NCI-H2029 (cell line): ENCODE results near the gene CSTB.

ENCODE experiments used
- DNase-seq: peaks from one replicate; lab custom pipeline; 2025; lab: John Stamatoyannopoulos, UW

Gene CSTB

GRCh38 chr21:43767498-43767983 lies 8.6 kb downstream of the CSTB start:
- DNase-seq = no peak

GRCh38 chr21:43766734-43767497 lies 9.2 kb downstream of the CSTB start:
- no peak for DNase-seq

- DNase-seq = no peak
Observed at GRCh38 chr21:43764576-43765495, 11.3 kb downstream of the CSTB start.

- no peak for DNase-seq
Observed at GRCh38 chr21:43763901-43764523, 12.1 kb downstream of the CSTB start.

- DNase-seq = peak; percentile 57
Observed at GRCh38 chr21:43762303-43763128, 13.6 kb downstream of the CSTB start.

GRCh38 chr21:43761886-43762285 lies 14.2 kb downstream of the CSTB start:
- DNase-seq = no peak

GRCh38 chr21:43760391-43760958 lies 15.6 kb downstream of the CSTB start:
- DNase-seq = no peak

- DNase-seq = no peak
Observed at GRCh38 chr21:43759651-43760050, 16.5 kb downstream of the CSTB start.

- DNase-seq = no peak
Observed at GRCh38 chr21:43758811-43759210, 17.3 kb downstream of the CSTB start.

GRCh38 chr21:43758111-43758641 lies 17.9 kb downstream of the CSTB start:
- DNase-seq = no peak

GRCh38 chr21:43757601-43758000 lies 18.5 kb downstream of the CSTB start:
- no peak for DNase-seq

- DNase-seq = no peak
Observed at GRCh38 chr21:43755820-43756594, 20.1 kb downstream of the CSTB start.

GRCh38 chr21:43754948-43755781 lies 20.9 kb downstream of the CSTB start:
- no peak for DNase-seq

- DNase-seq = no peak
Observed at GRCh38 chr21:43753439-43753799, 22.7 kb downstream of the CSTB start.

- no peak for DNase-seq
Observed at GRCh38 chr21:43752758-43753438, 23.2 kb downstream of the CSTB start.

GRCh38 chr21:43751955-43752591 lies 24.0 kb downstream of the CSTB start:
- DNase-seq = no peak

GRCh38 chr21:43750339-43751033 lies 25.6 kb downstream of the CSTB start:
- DNase-seq = no peak
